Fibroblast of pulmonary artery (primary cell): ENCODE data around the gene TMEM108.

Experiments
- DNase-seq: peaks from one replicate; pipeline ENCODE4 v3.0.0-alpha.2; 2010; ENCODE audit warnings: low read depth
- H3K4me3 ChIP-seq: replicated peaks from 2 replicates; pipeline ENCODE4 v1.5.1; 2011; ENCODE audit warnings: low read depth, mild to moderate bottlenecking, control low read depth, low read length, moderate library complexity
- TF ChIP-seq, protein P1 (sequence below): IDR thresholded peaks from 2 replicates; pipeline ENCODE4 v1.5.1; 2011; ENCODE audit warnings: mild to moderate bottlenecking, control low read depth, low read length, inconsistent platforms; ENCODE audit errors: missing control alignments

TMEM108 gene

DNA sequence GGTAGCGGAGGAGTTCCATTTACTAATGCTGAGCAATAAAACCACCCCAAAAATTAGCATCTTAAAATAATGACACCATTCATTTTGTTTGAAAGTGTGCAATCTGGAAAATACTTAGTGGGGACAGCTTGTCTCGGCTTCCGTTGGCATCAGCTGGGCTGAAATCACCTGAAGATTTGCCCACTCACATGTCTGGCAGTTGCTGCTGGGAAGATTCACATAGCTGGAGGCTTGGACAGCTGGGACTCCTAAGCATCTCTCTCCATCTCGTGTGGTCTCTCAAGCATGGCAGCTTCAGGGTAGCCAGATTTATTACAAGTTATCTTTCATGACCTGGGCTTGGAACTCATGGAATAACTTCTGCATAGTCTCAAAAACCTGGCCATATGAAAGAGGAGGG, 323.2 kb downstream of the TMEM108 start:
- H3K4me3 ChIP-seq, result no peak overlapping the region
- TF ChIP-seq, protein P1, sequence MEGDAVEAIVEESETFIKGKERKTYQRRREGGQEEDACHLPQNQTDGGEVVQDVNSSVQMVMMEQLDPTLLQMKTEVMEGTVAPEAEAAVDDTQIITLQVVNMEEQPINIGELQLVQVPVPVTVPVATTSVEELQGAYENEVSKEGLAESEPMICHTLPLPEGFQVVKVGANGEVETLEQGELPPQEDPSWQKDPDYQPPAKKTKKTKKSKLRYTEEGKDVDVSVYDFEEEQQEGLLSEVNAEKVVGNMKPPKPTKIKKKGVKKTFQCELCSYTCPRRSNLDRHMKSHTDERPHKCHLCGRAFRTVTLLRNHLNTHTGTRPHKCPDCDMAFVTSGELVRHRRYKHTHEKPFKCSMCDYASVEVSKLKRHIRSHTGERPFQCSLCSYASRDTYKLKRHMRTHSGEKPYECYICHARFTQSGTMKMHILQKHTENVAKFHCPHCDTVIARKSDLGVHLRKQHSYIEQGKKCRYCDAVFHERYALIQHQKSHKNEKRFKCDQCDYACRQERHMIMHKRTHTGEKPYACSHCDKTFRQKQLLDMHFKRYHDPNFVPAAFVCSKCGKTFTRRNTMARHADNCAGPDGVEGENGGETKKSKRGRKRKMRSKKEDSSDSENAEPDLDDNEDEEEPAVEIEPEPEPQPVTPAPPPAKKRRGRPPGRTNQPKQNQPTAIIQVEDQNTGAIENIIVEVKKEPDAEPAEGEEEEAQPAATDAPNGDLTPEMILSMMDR, result no peak
- no peak for DNase-seq

DNA sequence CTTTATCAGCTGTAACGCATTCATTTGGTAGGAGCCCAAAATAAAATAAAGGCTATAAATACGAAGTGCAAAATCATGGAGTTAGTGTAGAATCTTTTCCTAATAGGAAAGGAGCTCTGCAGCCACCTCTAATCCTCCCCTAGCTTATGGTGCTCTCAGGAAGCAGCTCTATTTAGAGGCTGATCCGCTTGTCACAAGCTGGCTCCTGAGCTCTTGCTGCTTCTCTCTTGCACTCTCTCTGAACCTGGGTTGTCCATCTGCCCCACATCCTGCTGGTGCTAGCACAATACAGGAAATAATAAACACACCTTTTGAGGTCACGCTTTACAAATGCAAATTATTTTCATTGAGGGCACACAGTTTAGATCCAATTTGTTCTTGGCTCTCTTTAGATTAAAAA, 324.3 kb downstream of the TMEM108 start:
- no peak overlapping the region for H3K4me3 ChIP-seq
- TF ChIP-seq, protein P1, result no peak
- DNase-seq, result no peak

DNA sequence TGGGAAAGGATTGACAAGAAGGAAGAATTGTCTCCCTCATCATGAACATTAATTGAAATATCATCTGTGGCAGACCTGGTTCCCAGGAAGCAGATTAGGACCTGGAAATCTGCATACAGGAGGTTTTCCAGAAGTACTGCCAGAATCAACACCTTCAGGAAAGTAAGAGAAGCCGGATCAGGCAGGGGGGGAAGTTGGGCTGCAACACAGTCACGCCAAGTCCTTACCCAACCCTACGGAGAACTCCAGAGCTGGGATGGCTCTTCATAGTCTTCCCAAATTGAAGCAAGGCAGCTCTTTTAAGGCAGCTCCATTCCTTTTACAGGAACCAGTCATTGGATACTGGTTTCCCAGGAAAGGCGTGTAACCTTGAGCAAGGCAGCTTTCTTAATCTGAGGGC, 326.5 kb downstream of the TMEM108 start:
- TF ChIP-seq, protein P1, result no peak
- no peak for DNase-seq
- no peak overlapping the region for H3K4me3 ChIP-seq

DNA sequence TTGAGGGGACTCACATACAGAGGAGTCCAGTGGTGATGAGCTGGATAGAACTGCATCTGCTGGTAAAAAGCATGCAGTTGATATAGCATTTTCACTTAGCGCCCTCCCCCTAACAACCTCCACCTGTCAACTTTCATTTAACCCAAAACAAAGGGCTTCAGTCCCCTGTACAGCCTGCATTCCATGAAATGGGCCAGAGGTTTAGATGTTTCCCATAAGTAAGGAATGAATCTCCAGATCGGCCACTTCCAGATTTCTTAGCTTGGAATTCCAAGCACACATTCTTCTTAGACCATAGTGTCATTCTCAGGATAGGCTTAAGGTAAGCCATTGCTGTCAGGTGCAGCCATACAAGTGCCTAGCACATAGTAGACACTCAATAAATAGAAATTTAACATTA, 328.7 kb downstream of the TMEM108 start:
- TF ChIP-seq, protein P1, result no peak
- H3K4me3 ChIP-seq, result no peak overlapping the region
- no peak for DNase-seq

DNA sequence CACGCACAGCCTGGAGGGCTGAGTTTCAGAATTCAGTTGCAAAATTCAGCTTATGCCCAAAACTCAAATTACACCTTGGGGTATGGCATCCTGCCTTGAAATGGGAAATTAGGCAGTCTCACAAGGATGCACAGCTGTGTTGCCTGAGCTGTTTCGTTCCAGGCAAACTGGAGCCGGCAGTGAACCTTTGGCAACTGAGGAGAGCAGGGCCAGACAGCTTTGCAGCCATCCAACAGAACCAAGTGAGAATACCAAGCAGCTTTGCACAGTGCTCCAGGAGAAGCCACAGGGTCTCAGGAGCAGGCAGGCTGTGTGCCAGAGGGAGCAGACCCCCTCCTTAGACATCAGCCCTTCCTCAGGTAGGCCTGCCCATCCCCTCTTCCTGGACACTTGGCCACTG, 329.2 kb downstream of the TMEM108 start:
- no peak overlapping the region for H3K4me3 ChIP-seq
- DNase-seq, result no peak
- TF ChIP-seq, protein P1, result no peak

DNA sequence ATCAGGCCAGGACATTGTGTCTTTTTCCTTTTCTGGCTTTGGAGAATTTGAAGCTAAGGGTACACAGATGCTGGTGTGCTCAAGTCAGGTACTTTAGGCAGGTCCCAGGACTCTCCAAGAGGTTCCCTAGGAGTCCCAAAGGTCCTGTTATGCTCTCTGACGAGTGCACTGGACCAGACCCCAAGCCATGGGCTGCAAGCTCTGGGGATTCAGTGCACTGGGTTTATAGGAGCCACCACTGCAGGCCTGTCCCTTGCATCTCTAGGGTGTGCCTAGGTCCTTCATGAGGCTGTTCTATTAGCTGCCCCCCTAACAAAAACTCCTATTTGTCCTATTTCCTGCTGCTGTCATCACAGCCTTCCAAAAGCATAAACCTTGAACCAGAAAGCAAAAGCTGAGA, 329.8 kb downstream of the TMEM108 start:
- no peak for DNase-seq
- no peak overlapping the region for H3K4me3 ChIP-seq
- TF ChIP-seq, protein P1, result no peak

DNA sequence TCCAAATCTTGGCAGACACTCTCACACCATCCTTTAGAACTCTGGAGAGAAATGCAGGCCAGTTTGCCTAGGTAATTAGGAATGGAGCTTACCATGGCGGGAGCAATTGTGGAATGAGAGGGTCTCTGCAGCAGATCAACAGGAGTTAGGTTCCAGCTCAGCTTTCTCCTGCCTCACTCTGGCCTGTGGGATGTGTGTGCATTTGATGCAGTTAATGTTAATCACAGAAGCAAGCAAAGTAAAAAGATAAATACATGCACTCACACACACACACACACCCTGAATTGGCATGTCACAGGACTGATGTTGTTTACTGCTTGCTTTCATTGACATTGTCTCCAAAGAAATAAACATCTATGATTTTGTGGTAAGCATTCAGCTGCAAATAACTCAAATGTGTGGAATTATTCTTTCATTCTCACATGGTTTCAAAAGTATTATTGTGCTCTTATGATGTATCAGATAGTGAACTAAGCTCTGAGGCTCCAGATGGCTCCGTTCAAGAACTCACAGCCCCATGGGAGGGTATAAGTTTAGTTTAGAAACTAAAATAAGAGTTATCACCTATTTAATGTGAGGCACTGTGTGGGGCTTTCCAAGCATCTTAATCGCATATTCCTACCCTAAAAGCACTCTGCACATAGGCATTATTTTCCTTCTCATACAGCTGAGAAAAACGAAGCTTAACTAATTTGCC, 330.3 kb downstream of the TMEM108 start:
- no peak for DNase-seq
- TF ChIP-seq, protein P1, result no peak
- H3K4me3 ChIP-seq, result no peak overlapping the region
